Endothelial cell of umbilical vein (primary cell): ENCODE measurements around the gene ITGA11. TPM values are rescaled to one million over a fixed set of nuclear protein-coding genes. Genes with fewer than 3 reads are reported as not detected.

Source experiments
- BruUV-seq: library from RNA; stranded (reverse); fragments of 400-500 nt; replicated peaks from 2 replicates; lab custom pipeline; 2021; lab: Mats Ljungman, UMichigan
- CTCF ChIA-PET: fragments of 300-600, 350-600 bp; sonication (Branson Sonifier 250); formaldehyde crosslinking; loops from one replicate; lab custom pipeline; 2021; ENCODE audit warnings: antibody characterized with exemption, inconsistent platforms; lab: Charles Lee
- POLR2A ChIA-PET: fragments of 300-600, 350-600 bp; sonication (Branson Sonifier 250); formaldehyde crosslinking; loops from one replicate; lab custom pipeline; 2021; ENCODE audit warnings: antibody characterized with exemption, inconsistent platforms; lab: Charles Lee
- DNase-seq: peaks from one replicate; pipeline ENCODE4 v3.0.0-alpha.2; 2011; ENCODE audit warnings: low read depth, low spot score
- FAIRE-seq: peaks from 2 replicates; lab custom pipeline; 2011; peaks lifted over from hg19 to GRCh38; lab: Jason Lieb, UNC
- H2AFZ ChIP-seq: 2 replicates; pipeline ENCODE4 v1.6.0; 2012; ENCODE audit warnings: low read depth, low read length, control low read depth, inconsistent platforms
- H3K27ac ChIP-seq: 2 replicates; pipeline ENCODE4 v1.5.1; 2011; ENCODE audit warnings: low read depth, mild to moderate bottlenecking, control low read depth, low read length, moderate library complexity; ENCODE audit not compliant: insufficient read depth
- H3K27me3 ChIP-seq, 2 experiments: 2 replicates each; pipeline versions ENCODE4 v1.6.0 to v1.6.1; 2011; ENCODE audit warnings: low read length in 2 of 2, mixed read lengths in 1 of 2; ENCODE audit not compliant: control insufficient read depth in 2 of 2, insufficient read depth in 2 of 2
- H3K36me3 ChIP-seq, 2 experiments: 2 replicates in 1 of 2; 3 replicates in 1 of 2; pipeline ENCODE4 v1.5.1; 2011; ENCODE audit warnings: low read length in 2 of 2, mild to moderate bottlenecking in 1 of 2, moderate library complexity in 1 of 2; ENCODE audit not compliant: control insufficient read depth in 2 of 2, insufficient read depth in 2 of 2; ENCODE audit errors: extremely low read depth in 1 of 2
- H3K4me1 ChIP-seq: 3 replicates; pipeline ENCODE4 v1.5.1; 2011; ENCODE audit warnings: mild to moderate bottlenecking, low read length; ENCODE audit not compliant: control insufficient read depth, insufficient read depth; ENCODE audit errors: extremely low read depth
- H3K4me2 ChIP-seq: 2 replicates; pipeline ENCODE4 v1.6.1; 2011; ENCODE audit warnings: low read length, control low read depth, mixed read lengths; ENCODE audit not compliant: insufficient read depth
- H3K4me3 ChIP-seq, 3 experiments: fragments of 200-600 bp in 1 of 3; sonication (generic), shearing (Covaris generic) in 1 of 3; replicated peaks in 1 of 3; 2 replicates each; pipeline ENCODE4 v1.5.1; 2011 to 2016; ENCODE audit warnings: control low read depth in 3 of 3, low read length in 3 of 3, mild to moderate bottlenecking in 2 of 3, inconsistent platforms in 1 of 3, low read depth in 1 of 3, moderate library complexity in 1 of 3; ENCODE audit not compliant: insufficient read depth in 1 of 3
- H3K79me2 ChIP-seq: 2 replicates; pipeline ENCODE4 v1.6.0; 2012; ENCODE audit warnings: low read length, inconsistent platforms; ENCODE audit not compliant: control insufficient read depth, insufficient read depth
- H3K9ac ChIP-seq: replicated peaks from 2 replicates; pipeline ENCODE3; 2011; ENCODE audit warnings: low read length, control low read depth; ENCODE audit not compliant: insufficient read depth; ENCODE audit errors: extremely low read depth
- H3K9me1 ChIP-seq: replicated peaks from 3 replicates; pipeline ENCODE4 v1.6.0; 2011; ENCODE audit warnings: mild to moderate bottlenecking, low read length; ENCODE audit not compliant: control insufficient read depth, insufficient read depth; ENCODE audit errors: extremely low read depth
- H3K9me3 ChIP-seq: replicated peaks from 2 replicates; pipeline ENCODE4 v1.5.1; 2012; ENCODE audit warnings: low read length, inconsistent platforms; ENCODE audit not compliant: control insufficient read depth, insufficient read depth
- H4K20me1 ChIP-seq: replicated peaks from 2 replicates; pipeline ENCODE3; 2011; ENCODE audit warnings: mild to moderate bottlenecking, low read length; ENCODE audit not compliant: control insufficient read depth, insufficient read depth; ENCODE audit errors: extremely low read depth
- CTCF ChIP-seq, 2 donors: IDR thresholded peaks; 1 replicate in 1 of 2; 2 replicates in 1 of 2; pipeline ENCODE4 v1.5.1; 2011; ENCODE audit warnings: low read length in 2 of 2, mild to moderate bottlenecking in 2 of 2, moderate library complexity in 2 of 2, control low read depth in 1 of 2, inconsistent platforms in 1 of 2, low read depth in 1 of 2; ENCODE audit not compliant: insufficient read depth in 1 of 2; ENCODE audit errors: extremely low read depth in 1 of 2
- FOS ChIP-seq: IDR thresholded peaks from 2 replicates; pipeline ENCODE4 v1.6.1; 2011; ENCODE audit warnings: mild to moderate bottlenecking, low read length, moderate library complexity, borderline replicate concordance; ENCODE audit not compliant: insufficient read depth
- JUN ChIP-seq: IDR thresholded peaks from 2 replicates; pipeline ENCODE4 v1.6.1; 2011; ENCODE audit warnings: borderline replicate concordance, low read depth; ENCODE audit not compliant: insufficient read length, insufficient read depth
- MAX ChIP-seq: IDR thresholded peaks from 2 replicates; pipeline ENCODE4 v1.6.1; 2011; ENCODE audit not compliant: insufficient read depth, insufficient read length
- MYC ChIP-seq: IDR thresholded peaks from one replicate; pipeline ENCODE4 v1.6.1; 2011; ENCODE audit warnings: mild to moderate bottlenecking, low read depth, low read length
- POLR2AphosphoS5 ChIP-seq: IDR thresholded peaks from 2 replicates; pipeline ENCODE4 v1.6.1; 2012; ENCODE audit warnings: low read depth, mild to moderate bottlenecking, control low read depth, low read length, moderate library complexity; ENCODE audit not compliant: insufficient read depth
- dilution Hi-C: fragments of 300-500 bp; cut with MboI; formaldehyde crosslinking; loops from one replicate; pipeline ENCODE4 v1.15.0; 2019; ENCODE audit warnings: low sequenced_read_pairs; ENCODE audit not compliant: extremely low pct_ligation_motif_present
- intact Hi-C: fragments of 100-400 bp; cut with micrococcal nuclease; formaldehyde crosslinking; loops from one replicate; pipeline ENCODE4 v1.10.0; 2022
- polyA plus RNA-seq, 4 experiments: library from polyadenylated mRNA; depleted of rRNA in 3 of 4; stranded (reverse) in 3 of 4; unstranded in 1 of 4; fragments of >200 nt; gene quantifications; 2 replicates each; pipeline versions ENCODE4 v1.2.1 to v1.2.3, GENCODE V29; 2011 to 2012; ENCODE audit warnings: missing spikeins in 1 of 4
- total RNA-seq: library from RNA; stranded (reverse); gene quantifications from 2 replicates; pipeline ENCODE4 v1.2.3, GENCODE V29; 2021

Gene ITGA11
- total and polyA plus RNA-seq, 2 donors (not counting 3 experiments of a cell fraction or from before 2014, with no cell fraction given) = 0.18 to 1.0 TPM

GRCh38 chr15:68307131-68307928, 124.6 kb downstream of the ITGA11 start:
- POLR2A ChIA-PET = interaction anchor here (1.0 to 1.4 kb wide), 2 partner anchors 10 to 55 kb away, joined by 3 to 4 read pairs; no protein-coding TSS in a partner anchor
- H3K27me3 ChIP-seq = no peaks in the 10 kb centered on the region
- CTCF ChIA-PET = interaction anchor here (0.7 to 5.6 kb wide), 77 partner anchors 9 to 617 kb away, joined by 3 to 233 read pairs (median 7); partner anchors contain the start of genes FEM1B and ITGA11
- H3K36me3 ChIP-seq = no peaks in the 10 kb centered on the region
- intact Hi-C loops (loop anchor here (2.0 to 5.0 kb wide), 2 partner anchors 235 to 620 kb away; no protein-coding TSS in a partner anchor), dilution Hi-C loops (no loop called here)
- DNase-seq = no peak
- TF ChIP-seq MAX (no peak), JUN (no peak), FOS (no peak), MYC (no peak), POLR2AphosphoS5 (no peak), CTCF (IDR thresholded peaks at IDR 0.05; ENCODE audit: extremely low read depth in 1 of 2, insufficient read depth in 1 of 2, low read depth in 1 of 2, low read length in 2 of 2) (no peak)
- FAIRE-seq = no peak
- H3K4me2 ChIP-seq = no peak overlapping the region
- no peaks in the 10 kb centered on the region for H3K79me2 ChIP-seq
- no peak overlapping the region for H2AFZ ChIP-seq
- H3K27ac ChIP-seq = no peak overlapping the region
- BruUV-seq = no TSS peak
- no peak overlapping the region for H3K4me3 ChIP-seq
- H3K4me1 ChIP-seq = peaks cover 3% of the 10 kb centered on the region
- H3K9me3 ChIP-seq = no peaks in the 10 kb centered on the region
- no peaks in the 10 kb centered on the region for H4K20me1 ChIP-seq
- H3K9ac ChIP-seq = no peak overlapping the region
- H3K9me1 ChIP-seq = no peaks in the 10 kb centered on the region
